K562 (cell line): ENCODE measurements around the gene LRRC43. TPM values are rescaled to one million over a fixed set of nuclear protein-coding genes. Genes with fewer than 3 reads are reported as not detected.

Experiments
- FUS ChIP-seq: fragments of 200-400 bp; formaldehyde crosslinking; optimal IDR thresholded peaks from 2 replicates; pipeline ENCODE3; 2017; ENCODE audit warnings: low read depth, low read length
- HDAC6 ChIP-seq: IDR thresholded peaks from 2 replicates; pipeline ENCODE4 v1.6.1; 2012; ENCODE audit warnings: low read depth, mild to moderate bottlenecking, control low read depth, inconsistent platforms, low read length, moderate library complexity
- NCOA2 ChIP-seq, 2 experiments: fragments of 450-650 bp; IDR thresholded peaks; 2 replicates each; pipeline ENCODE4 v1.6.1; 2018; ENCODE audit warnings: mild to moderate bottlenecking in 2 of 2, moderate library complexity in 1 of 2; ENCODE audit not compliant: partially characterized antibody in 2 of 2
- SLC30A9 ChIP-seq: fragments of 250-450 bp; sonication (Bioruptor Pico); IDR thresholded peaks from 2 replicates; pipeline ENCODE4 v1.8.0; 2022; ENCODE audit warnings: mild to moderate bottlenecking, moderate library complexity
- ZNF57 ChIP-seq: fragments of 450-650 bp; formaldehyde crosslinking; IDR thresholded peaks from 2 replicates; pipeline ENCODE4 v1.4.0; 2020; ENCODE audit warnings: mild to moderate bottlenecking, moderate library complexity
- ZNF589 ChIP-seq: fragments of 200-800 bp; sonication (Bioruptor generic); IDR thresholded peaks from 2 replicates; pipeline ENCODE4 v1.6.1; 2016; ENCODE audit warnings: low read depth, missing genetic modification characterization, missing compliant biosample characterization
- polyA plus RNA-seq, 8 experiments: library from polyadenylated mRNA; depleted of rRNA in 4 of 8; stranded (reverse) in 5 of 8; unstranded in 3 of 8; fragments of >200 nt; fragmentation: Nextera tagmentation in 2 of 8; fragmentation: Illumina TruSeq in 1 of 8; extraction: Ambion mirVana in 2 of 8; extraction: Trizol in 1 of 8; gene quantifications; 2 replicates each; pipeline versions ENCODE4 v1.2.1 to v1.2.3, GENCODE V29; 2011 to 2014; ENCODE audit warnings: inconsistent platforms in 1 of 8, missing spikeins in 1 of 8
- total RNA-seq, 7 experiments: library from RNA; depleted of rRNA in 6 of 7; stranded (reverse); fragments of >200 nt in 6 of 7; fragmentation: Illumina TruSeq in 2 of 7; extraction: Trizol in 2 of 7; gene quantifications; 2 replicates each; pipeline versions ENCODE4 v1.2.1 to v1.2.3, GENCODE V29; 2011 to 2021; ENCODE audit warnings: low replicate concordance in 1 of 7
- TF ChIP-seq, protein P1 (sequence below), 2 experiments: fragments of 450-650 bp; IDR thresholded peaks; 2 replicates each; pipeline ENCODE4 v1.6.1; 2016; ENCODE audit warnings: mild to moderate bottlenecking in 2 of 2, borderline replicate concordance in 1 of 2, low read depth in 1 of 2, moderate library complexity in 1 of 2
- TF ChIP-seq, protein P2 (sequence below): fragments of 250-450 bp; sonication (Bioruptor Pico); IDR thresholded peaks from 2 replicates; pipeline ENCODE4 v1.5.0; 2022; ENCODE audit warnings: mild to moderate bottlenecking

The LRRC43 gene
- total and polyA plus RNA-seq, 9 of the 15 experiments (the other 6 are each of a cell fraction or from before 2014, with no cell fraction given), result 0.19 TPM; not detected in 8

DNA sequence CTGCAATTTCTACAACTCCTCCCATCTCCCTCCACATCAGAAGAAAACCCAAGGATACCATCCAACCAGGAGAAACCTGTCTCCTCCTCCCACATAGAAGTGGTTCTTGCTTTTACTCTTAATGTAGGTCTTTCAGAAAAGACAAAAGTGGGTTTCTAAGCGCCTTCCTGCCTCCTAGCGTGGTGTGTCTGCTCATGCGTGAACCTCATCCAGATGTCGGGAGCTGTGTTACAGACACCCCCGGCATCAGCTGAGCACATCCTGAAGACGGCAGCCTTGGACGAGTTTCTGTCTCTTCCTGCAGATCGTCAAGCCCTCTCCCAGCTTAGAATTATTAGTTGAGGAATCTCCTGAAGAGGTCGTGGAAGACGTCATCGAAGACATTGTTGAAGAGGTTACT lies 9.5 kb downstream of the LRRC43 start (continued):
- TF ChIP-seq, protein P1, sequence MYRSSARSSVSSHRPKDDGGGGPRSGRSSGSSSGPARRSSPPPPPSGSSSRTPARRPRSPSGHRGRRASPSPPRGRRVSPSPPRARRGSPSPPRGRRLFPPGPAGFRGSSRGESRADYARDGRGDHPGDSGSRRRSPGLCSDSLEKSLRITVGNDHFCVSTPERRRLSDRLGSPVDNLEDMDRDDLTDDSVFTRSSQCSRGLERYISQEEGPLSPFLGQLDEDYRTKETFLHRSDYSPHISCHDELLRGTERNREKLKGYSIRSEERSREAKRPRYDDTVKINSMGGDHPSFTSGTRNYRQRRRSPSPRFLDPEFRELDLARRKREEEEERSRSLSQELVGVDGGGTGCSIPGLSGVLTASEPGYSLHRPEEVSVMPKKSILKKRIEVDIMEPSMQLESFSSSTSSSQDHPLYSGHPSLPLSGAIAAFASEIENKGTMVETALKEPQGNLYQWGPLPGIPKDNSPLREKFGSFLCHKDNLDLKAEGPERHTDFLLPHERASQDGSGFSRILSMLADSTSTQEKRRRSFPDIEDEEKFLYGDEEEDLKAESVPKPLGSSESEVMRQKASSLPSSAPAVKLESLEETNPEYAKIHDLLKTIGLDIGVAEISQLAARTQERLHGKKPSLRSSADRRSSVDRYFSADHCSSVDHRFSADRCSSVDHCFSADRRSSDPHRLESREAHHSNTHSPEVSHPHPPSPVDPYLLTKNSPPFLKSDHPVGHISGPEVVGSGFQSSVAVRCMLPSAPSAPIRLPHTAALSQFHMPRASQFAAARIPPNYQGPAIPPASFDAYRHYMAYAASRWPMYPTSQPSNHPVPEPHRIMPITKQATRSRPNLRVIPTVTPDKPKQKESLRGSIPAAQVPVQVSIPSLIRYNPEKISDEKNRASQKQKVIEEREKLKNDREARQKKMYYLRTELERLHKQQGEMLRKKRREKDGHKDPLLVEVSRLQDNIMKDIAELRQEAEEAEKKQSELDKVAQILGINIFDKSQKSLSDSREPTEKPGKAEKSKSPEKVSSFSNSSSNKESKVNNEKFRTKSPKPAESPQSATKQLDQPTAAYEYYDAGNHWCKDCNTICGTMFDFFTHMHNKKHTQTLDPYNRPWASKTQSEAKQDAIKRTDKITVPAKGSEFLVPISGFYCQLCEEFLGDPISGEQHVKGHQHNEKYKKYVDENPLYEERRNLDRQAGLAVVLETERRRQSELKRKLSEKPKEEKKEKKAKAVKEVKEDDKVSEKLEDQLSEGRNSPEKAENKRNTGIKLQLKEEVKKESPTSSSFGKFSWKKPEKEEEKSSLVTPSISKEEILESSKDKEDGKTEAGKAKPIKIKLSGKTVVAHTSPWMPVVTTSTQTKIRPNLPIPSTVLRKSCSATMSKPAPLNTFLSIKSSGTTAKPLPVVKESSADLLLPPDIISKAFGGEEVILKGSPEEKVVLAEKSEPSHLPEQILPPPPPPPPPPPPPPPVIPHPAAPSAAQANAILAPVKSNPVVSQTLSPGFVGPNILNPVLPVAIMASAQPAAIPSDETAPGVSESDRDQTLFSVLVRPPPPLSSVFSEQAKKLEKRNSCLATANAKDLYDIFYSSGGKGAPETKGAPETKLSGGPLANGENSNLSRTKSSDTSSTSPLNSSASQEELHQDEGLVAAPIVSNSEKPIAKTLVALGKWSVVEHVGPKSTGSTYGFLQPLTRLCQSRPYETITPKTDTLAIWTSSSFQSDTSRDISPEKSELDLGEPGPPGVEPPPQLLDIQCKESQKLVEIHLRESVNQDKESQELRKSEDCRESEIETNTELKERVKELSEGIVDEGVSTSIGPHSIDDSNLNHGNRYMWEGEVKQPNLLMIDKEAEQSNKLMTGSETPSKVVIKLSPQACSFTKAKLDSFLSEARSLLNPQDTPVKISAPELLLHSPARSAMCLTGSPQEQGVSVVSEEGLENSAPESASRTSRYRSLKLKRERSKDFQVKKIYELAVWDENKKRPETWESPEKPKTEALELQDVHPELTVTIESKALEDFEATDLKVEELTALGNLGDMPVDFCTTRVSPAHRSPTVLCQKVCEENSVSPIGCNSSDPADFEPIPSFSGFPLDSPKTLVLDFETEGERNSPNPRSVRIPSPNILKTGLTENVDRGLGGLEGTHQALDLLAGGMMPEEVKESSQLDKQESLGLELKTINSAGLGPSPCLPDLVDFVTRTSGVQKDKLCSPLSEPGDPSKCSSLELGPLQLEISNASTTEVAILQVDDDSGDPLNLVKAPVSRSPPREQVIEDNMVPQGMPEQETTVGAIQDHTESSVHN (IDR thresholded peaks at IDR 0.05; ENCODE audit: borderline replicate concordance in 1 of 2, low read depth in 1 of 2), result no peak
- no peak for TF ChIP-seq NCOA2 (IDR thresholded peaks at IDR 0.05; ENCODE audit: partially characterized antibody in 2 of 2)
- no peak for TF ChIP-seq HDAC6
- no peak for TF ChIP-seq ZNF589 (CRISPR knock-in tag)
- TF ChIP-seq, protein P2, sequence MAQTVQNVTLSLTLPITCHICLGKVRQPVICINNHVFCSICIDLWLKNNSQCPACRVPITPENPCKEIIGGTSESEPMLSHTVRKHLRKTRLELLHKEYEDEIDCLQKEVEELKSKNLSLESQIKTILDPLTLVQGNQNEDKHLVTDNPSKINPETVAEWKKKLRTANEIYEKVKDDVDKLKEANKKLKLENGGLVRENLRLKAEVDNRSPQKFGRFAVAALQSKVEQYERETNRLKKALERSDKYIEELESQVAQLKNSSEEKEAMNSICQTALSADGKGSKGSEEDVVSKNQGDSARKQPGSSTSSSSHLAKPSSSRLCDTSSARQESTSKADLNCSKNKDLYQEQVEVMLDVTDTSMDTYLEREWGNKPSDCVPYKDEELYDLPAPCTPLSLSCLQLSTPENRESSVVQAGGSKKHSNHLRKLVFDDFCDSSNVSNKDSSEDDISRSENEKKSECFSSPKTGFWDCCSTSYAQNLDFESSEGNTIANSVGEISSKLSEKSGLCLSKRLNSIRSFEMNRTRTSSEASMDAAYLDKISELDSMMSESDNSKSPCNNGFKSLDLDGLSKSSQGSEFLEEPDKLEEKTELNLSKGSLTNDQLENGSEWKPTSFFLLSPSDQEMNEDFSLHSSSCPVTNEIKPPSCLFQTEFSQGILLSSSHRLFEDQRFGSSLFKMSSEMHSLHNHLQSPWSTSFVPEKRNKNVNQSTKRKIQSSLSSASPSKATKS, result no peak
- TF ChIP-seq SLC30A9 (CRISPR knock-in tag), result no peak
- no peak for TF ChIP-seq ZNF57 (CRISPR knock-in tag)
- TF ChIP-seq FUS, result no peak
